HL-60/S4 treated with retinoic acid at 250 ng/mL for 4 days and 3 days (cell line): ENCODE measurements around the gene COL19A1.
"Not testable (repeated sequence)": the region's sequence is repeated elsewhere in the genome, so short reads cannot be mapped to it uniquely, and the experiment has no call there.

Experiments used
- in situ Hi-C: fragments of 300-500 bp; cut with MboI; formaldehyde crosslinking; loops from 2 replicates; pipeline ENCODE4 v1.7.0; 2022; ENCODE audit warnings: low sequenced_read_pairs

COL19A1 gene

GRCh38 chr6:69866351-69866769, at the start of gene COL19A1:
Gene COL19A1 (plus strand): TSS chr6:69866556. CDS start chr6:69879568, 13,012 bp downstream.
- in situ Hi-C loops = no loop called here

- in situ Hi-C loops = no loop called here
Measured at GRCh38 chr6:69816569-69816968, 49.8 kb upstream of the COL19A1 start.

GRCh38 chr6:69817358-69817757, 49.0 kb upstream of the COL19A1 start:
- in situ Hi-C loops = no loop called here

- in situ Hi-C loops = no loop called here
Measured at GRCh38 chr6:69818223-69818930, 48.0 kb upstream of the COL19A1 start.

GRCh38 chr6:69819138-69819537, 47.2 kb upstream of the COL19A1 start:
- in situ Hi-C loops = no loop called here

- in situ Hi-C loops = no loop called here
Measured at GRCh38 chr6:69820018-69820417, 46.3 kb upstream of the COL19A1 start.

GRCh38 chr6:69820438-69820837, 45.9 kb upstream of the COL19A1 start:
- in situ Hi-C loops = no loop called here

GRCh38 chr6:69824355-69824754, 42.0 kb upstream of the COL19A1 start:
- in situ Hi-C loops = not testable (repeated sequence)

- in situ Hi-C loops = no loop called here
Measured at GRCh38 chr6:69825904-69826303, 40.5 kb upstream of the COL19A1 start.

GRCh38 chr6:69827276-69827893, 39.0 kb upstream of the COL19A1 start:
- in situ Hi-C loops = no loop called here

GRCh38 chr6:69832558-69832957, 33.8 kb upstream of the COL19A1 start:
- in situ Hi-C loops = no loop called here

GRCh38 chr6:69835414-69836179, 30.8 kb upstream of the COL19A1 start:
- in situ Hi-C loops = no loop called here

GRCh38 chr6:69841862-69842261, 24.5 kb upstream of the COL19A1 start:
- in situ Hi-C loops = no loop called here

- in situ Hi-C loops = no loop called here
Measured at GRCh38 chr6:69843189-69843588, 23.2 kb upstream of the COL19A1 start.

- in situ Hi-C loops = no loop called here
Measured at GRCh38 chr6:69846312-69846711, 20.0 kb upstream of the COL19A1 start.

GRCh38 chr6:69846770-69847491, 19.4 kb upstream of the COL19A1 start:
- in situ Hi-C loops = no loop called here

- in situ Hi-C loops = no loop called here
Measured at GRCh38 chr6:69847492-69847788, 18.9 kb upstream of the COL19A1 start.

GRCh38 chr6:69848552-69848951, 17.8 kb upstream of the COL19A1 start:
- in situ Hi-C loops = no loop called here

GRCh38 chr6:69852706-69853105, 13.7 kb upstream of the COL19A1 start:
- in situ Hi-C loops = no loop called here

GRCh38 chr6:69861986-69862385, 4.4 kb upstream of the COL19A1 start:
- in situ Hi-C loops = no loop called here

- in situ Hi-C loops = no loop called here
Measured at GRCh38 chr6:69863766-69864165, 2.6 kb upstream of the COL19A1 start.
